Coronary artery (tissue), 2 donors: ENCODE results near the gene ZFYVE1.
A peak's percentile ranks its signal among the peaks of the same experiment; 100 is the strongest.

ENCODE experiments used
- DNase-seq: peaks from one replicate; pipeline ENCODE4 v3.0.0-alpha.2; 2017; ENCODE audit warnings: low spot score
- H3K27ac ChIP-seq, 2 donors: fragments of 200-600 bp; sonication (generic); one replicate each; pipeline ENCODE4 v1.5.1; 2016 to 2019
- H3K4me3 ChIP-seq: fragments of 200-600 bp; sonication (generic); 2 replicates; pipeline ENCODE4 v1.5.1; 2016; ENCODE audit warnings: mild to moderate bottlenecking, moderate library complexity
- CTCF ChIP-seq: fragments of 200-600 bp; sonication (generic); IDR thresholded peaks from one replicate; pipeline ENCODE4 v1.5.1; 2019; ENCODE audit warnings: antibody characterized with exemption

Gene ZFYVE1

GRCh38 chr14:73026845-73027542 is at the start of gene ZFYVE1:
TSS of gene ZFYVE1 (minus strand) at chr14:73027106. CDS start at chr14:73024508, 2,598 bp downstream.
- no peak for TF ChIP-seq CTCF
- DNase-seq: peak; percentile 99

GRCh38 chr14:73069585-73069984 is 42.7 kb upstream of the ZFYVE1 start:
- Histone ChIP-seq H3K27ac (no peak overlapping the region), H3K4me3 (no peak overlapping the region)
- TF ChIP-seq CTCF: no peak
- DNase-seq: no peak

More at GRCh38 chr14:73026845-73027542, at the start of gene ZFYVE1:
- peak within 1 kb of the TSS; percentile 85 for H3K4me3 ChIP-seq
- peak within 1 kb of the TSS; percentile 82 to 90 for H3K27ac ChIP-seq

- H3K4me3 ChIP-seq: peak overlapping the region; percentile 89
- DNase-seq: no peak
These were observed 32.2 kb upstream of the ZFYVE1 start for GRCh38 chr14:73058922-73059673.

GRCh38 chr14:73058224-73058921 is 31.5 kb upstream of the ZFYVE1 start, which contains the start of gene RBM25:
TSS of gene RBM25 (plus strand) at chr14:73058534. CDS start at chr14:73071642, 13,108 bp downstream.
- DNase-seq: peak; percentile 96
- H3K4me3 ChIP-seq: peak within 1 kb of the TSS; percentile 89
- peak within 1 kb of the TSS; percentile 84 to 95 for H3K27ac ChIP-seq
- no peak for TF ChIP-seq CTCF

More at GRCh38 chr14:73058922-73059673, 32.2 kb upstream of the ZFYVE1 start:
- H3K27ac ChIP-seq: peak overlapping the region; percentile 84 to 95
- no peak for TF ChIP-seq CTCF

- peak overlapping the region; percentile 84 to 95 for H3K27ac ChIP-seq
- DNase-seq: no peak
- no peak for TF ChIP-seq CTCF
- peak overlapping the region; percentile 89 for H3K4me3 ChIP-seq
These were observed 31.0 kb upstream of the ZFYVE1 start for GRCh38 chr14:73057944-73058223.

- no peak for TF ChIP-seq CTCF
- H3K4me3 ChIP-seq: no peak overlapping the region
- no peak for DNase-seq
These were observed 28.3 kb upstream of the ZFYVE1 start for GRCh38 chr14:73055251-73055650.

More at GRCh38 chr14:73055251-73055650, 28.3 kb upstream of the ZFYVE1 start:
- no peak overlapping the region for H3K27ac ChIP-seq
